OCI-LY1 (cell line): ENCODE data around the gene SYNE2.

Source experiments
- H2AFZ ChIP-seq: fragments of 200-600 bp; sonication (generic), shearing (Covaris generic); 2 replicates; pipeline ENCODE4 v1.6.0; 2014; ENCODE audit warnings: antibody characterized with exemption, mild to moderate bottlenecking, low read length
- H3F3A ChIP-seq: fragments of 200-600 bp; sonication (generic), shearing (Covaris generic); 2 replicates; pipeline ENCODE4 v1.6.0; 2014; ENCODE audit warnings: mild to moderate bottlenecking, antibody characterized with exemption, low read length, moderate library complexity; ENCODE audit not compliant: insufficient read depth
- H3K27ac ChIP-seq: fragments of 200-600 bp; sonication (generic); 2 replicates; pipeline ENCODE4 v1.5.1; 2014; ENCODE audit warnings: low read length, mixed run types, mild to moderate bottlenecking, low read depth; ENCODE audit not compliant: poor library complexity, severe bottlenecking
- H3K27me3 ChIP-seq: fragments of 200-600 bp; sonication (generic); 2 replicates; pipeline ENCODE4 v1.6.0; 2014; ENCODE audit warnings: antibody characterized with exemption, mild to moderate bottlenecking, low read length, moderate library complexity; ENCODE audit not compliant: insufficient read depth
- H3K36me3 ChIP-seq: fragments of 200-600 bp; sonication (generic); 2 replicates; pipeline ENCODE4 v1.6.1; 2014; ENCODE audit warnings: mild to moderate bottlenecking, antibody characterized with exemption, low read length, moderate library complexity, mixed read lengths; ENCODE audit not compliant: insufficient read depth
- H3K4me1 ChIP-seq: fragments of 200-600 bp; sonication (generic); 2 replicates; pipeline ENCODE4 v1.5.1; 2014; ENCODE audit warnings: mild to moderate bottlenecking, low read length, moderate library complexity; ENCODE audit not compliant: insufficient read depth, severe bottlenecking
- H3K4me2 ChIP-seq: fragments of 200-600 bp; sonication (generic), shearing (Covaris generic); 2 replicates; pipeline ENCODE4 v1.6.1; 2014; ENCODE audit warnings: low read length
- H3K4me3 ChIP-seq: fragments of 200-600 bp; sonication (generic); 2 replicates; pipeline ENCODE4 v1.5.1; 2014; ENCODE audit warnings: low read length, low read depth, mild to moderate bottlenecking, mixed read lengths; ENCODE audit not compliant: poor library complexity, severe bottlenecking
- H3K79me2 ChIP-seq: fragments of 200-600 bp; shearing (Covaris generic); 2 replicates; pipeline ENCODE4 v1.6.1; 2016; ENCODE audit warnings: mixed run types, low read length, mixed read lengths; ENCODE audit not compliant: insufficient read depth
- H3K9ac ChIP-seq: fragments of 200-600 bp; sonication (generic), shearing (Covaris generic); 2 replicates; pipeline ENCODE4 v1.6.1; 2014; ENCODE audit warnings: mild to moderate bottlenecking, low read length, mixed read lengths
- H3K9me2 ChIP-seq: fragments of 200-600 bp; sonication (generic), shearing (Covaris generic); 2 replicates; pipeline ENCODE4 v1.6.1; 2014; ENCODE audit warnings: low read depth, mild to moderate bottlenecking, low read length, mixed read lengths
- H3K9me3 ChIP-seq: fragments of 200-600 bp; shearing (Covaris generic); 2 replicates; pipeline ENCODE4 v1.6.1; 2014; ENCODE audit warnings: low read length, mixed read lengths
- H4K20me1 ChIP-seq: fragments of 200-600 bp; sonication (generic), shearing (Covaris generic); 2 replicates; pipeline ENCODE4 v1.6.0; 2016; ENCODE audit warnings: mild to moderate bottlenecking, low read length; ENCODE audit not compliant: insufficient read depth
- EZH2 ChIP-seq: fragments of 200-600 bp; sonication (generic), shearing (Covaris generic); IDR thresholded peaks from 2 replicates; pipeline ENCODE4 v1.8.0; 2017; ENCODE audit warnings: borderline replicate concordance, mixed run types, mild to moderate bottlenecking, antibody characterized with exemption, low read length, moderate library complexity, mixed read lengths
- TF ChIP-seq, protein P1 (sequence below): fragments of 200-600 bp; sonication (generic), shearing (Covaris generic); IDR thresholded peaks from 2 replicates; pipeline ENCODE4 v1.5.1; 2017; ENCODE audit warnings: mild to moderate bottlenecking, antibody characterized with exemption, low read length, moderate library complexity, mixed read lengths

Gene SYNE2

DNA sequence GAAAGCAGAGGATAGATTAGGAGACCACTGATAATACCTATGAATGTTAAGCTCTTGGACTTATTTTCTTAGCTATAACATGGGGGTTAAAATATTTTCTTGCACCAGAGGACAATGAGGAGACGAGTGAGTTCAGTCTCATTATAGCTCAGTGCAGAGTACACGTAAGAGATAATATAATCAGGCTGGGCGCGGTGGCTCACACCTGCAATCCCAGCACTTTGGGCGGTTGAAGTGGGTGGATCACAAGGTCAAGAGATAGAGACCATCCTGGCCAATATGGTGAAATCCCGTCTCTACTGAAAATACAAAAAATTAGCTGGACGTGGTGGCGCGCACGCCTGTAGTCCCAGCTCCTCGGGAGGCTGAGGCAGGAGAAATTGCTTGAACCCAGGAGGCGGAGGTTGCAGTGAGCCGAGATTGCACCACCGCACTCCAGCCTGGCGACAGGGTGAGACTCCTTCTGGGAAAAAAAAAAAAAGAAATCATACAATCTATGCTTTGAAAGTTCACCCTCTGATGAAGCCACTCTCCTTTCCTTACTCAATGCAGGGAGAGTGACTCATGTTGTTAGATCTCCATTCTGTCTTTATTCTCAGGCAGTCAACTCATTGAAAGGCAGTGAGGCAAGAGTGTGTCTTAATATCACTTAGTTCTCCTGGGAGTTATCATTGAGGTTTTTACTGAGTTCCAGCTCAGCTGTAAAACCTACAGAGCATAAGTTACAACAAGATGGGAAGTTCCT is 134.2 kb downstream of the SYNE2 start:
- Histone ChIP-seq H3K79me2 (no peaks in the 10 kb centered on the region), H3K4me2 (no peak overlapping the region), H3K36me3 (peaks cover 77% of the 10 kb centered on the region), H2AFZ (no peak overlapping the region), H3K9ac (no peak overlapping the region), H4K20me1 (no peaks in the 10 kb centered on the region), H3K4me1 (no peaks in the 10 kb centered on the region), H3K9me2 (no peaks in the 10 kb centered on the region), H3K27ac (no peak overlapping the region), H3K4me3 (no peak overlapping the region), H3F3A (no peaks in the 10 kb centered on the region), H3K27me3 (no peaks in the 10 kb centered on the region), H3K9me3 (no peaks in the 10 kb centered on the region)
- TF ChIP-seq, protein P1, sequence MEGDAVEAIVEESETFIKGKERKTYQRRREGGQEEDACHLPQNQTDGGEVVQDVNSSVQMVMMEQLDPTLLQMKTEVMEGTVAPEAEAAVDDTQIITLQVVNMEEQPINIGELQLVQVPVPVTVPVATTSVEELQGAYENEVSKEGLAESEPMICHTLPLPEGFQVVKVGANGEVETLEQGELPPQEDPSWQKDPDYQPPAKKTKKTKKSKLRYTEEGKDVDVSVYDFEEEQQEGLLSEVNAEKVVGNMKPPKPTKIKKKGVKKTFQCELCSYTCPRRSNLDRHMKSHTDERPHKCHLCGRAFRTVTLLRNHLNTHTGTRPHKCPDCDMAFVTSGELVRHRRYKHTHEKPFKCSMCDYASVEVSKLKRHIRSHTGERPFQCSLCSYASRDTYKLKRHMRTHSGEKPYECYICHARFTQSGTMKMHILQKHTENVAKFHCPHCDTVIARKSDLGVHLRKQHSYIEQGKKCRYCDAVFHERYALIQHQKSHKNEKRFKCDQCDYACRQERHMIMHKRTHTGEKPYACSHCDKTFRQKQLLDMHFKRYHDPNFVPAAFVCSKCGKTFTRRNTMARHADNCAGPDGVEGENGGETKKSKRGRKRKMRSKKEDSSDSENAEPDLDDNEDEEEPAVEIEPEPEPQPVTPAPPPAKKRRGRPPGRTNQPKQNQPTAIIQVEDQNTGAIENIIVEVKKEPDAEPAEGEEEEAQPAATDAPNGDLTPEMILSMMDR, result no peak
- TF ChIP-seq EZH2, result no peak

DNA sequence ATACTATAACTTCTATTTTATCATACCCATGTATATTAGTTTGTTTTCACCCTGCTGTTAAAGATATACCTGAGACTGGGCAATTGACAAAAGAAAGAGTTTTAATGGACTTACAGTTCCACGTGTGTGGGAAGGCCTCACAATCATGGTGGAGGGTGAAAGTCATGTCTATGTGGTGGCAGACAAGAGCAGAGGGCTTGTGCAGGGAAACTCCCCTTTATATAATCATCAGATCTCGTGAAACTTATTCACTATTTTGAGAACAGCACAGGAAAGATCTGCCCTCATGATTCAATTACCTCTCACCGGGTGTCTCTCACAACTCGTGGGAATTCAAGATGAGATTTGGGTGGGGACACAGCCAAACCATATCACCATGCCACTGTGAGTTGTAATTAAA is 135.8 kb downstream of the SYNE2 start:
- no peaks in the 10 kb centered on the region for H3K27me3 ChIP-seq
- H3K27ac ChIP-seq, result no peak overlapping the region
- no peak overlapping the region for H3K4me2 ChIP-seq
- H4K20me1 ChIP-seq, result no peaks in the 10 kb centered on the region
- H3K9me3 ChIP-seq, result no peaks in the 10 kb centered on the region
- TF ChIP-seq EZH2, result no peak
- TF ChIP-seq, protein P1, result no peak
- H3F3A ChIP-seq, result no peaks in the 10 kb centered on the region
- peaks cover 76% of the 10 kb centered on the region for H3K36me3 ChIP-seq
- no peak overlapping the region for H3K9ac ChIP-seq
- no peak overlapping the region for H3K4me3 ChIP-seq
- no peaks in the 10 kb centered on the region for H3K79me2 ChIP-seq
- no peaks in the 10 kb centered on the region for H3K4me1 ChIP-seq
- H2AFZ ChIP-seq, result no peak overlapping the region
- H3K9me2 ChIP-seq, result no peaks in the 10 kb centered on the region

DNA sequence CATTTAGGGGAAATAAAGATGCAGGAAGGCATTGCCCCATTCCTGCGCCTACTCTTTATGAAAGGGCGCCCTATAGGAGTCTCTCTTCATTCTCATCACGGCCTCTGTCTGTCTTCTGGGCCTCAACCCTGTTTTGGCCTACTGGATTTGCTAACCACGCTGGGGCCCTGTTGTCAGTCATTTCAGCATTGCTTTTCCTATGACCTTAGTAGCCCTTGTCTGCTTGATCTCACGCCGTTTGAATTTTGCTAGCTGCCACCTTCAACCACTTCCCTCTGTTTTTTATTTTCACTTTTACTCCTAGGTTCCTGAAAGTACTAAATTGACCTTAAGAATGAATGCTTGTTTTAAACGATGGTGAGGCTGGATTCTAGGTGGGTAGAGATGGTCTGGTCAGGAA is 139.0 kb downstream of the SYNE2 start:
- Histone ChIP-seq H3K9me3 (no peaks in the 10 kb centered on the region), H3K27ac (no peak overlapping the region), H3K9ac (no peak overlapping the region), H3K27me3 (no peaks in the 10 kb centered on the region), H3K9me2 (no peaks in the 10 kb centered on the region), H3K36me3 (peaks cover 84% of the 10 kb centered on the region), H3K4me2 (no peak overlapping the region), H3F3A (no peaks in the 10 kb centered on the region), H3K4me1 (no peaks in the 10 kb centered on the region), H4K20me1 (no peaks in the 10 kb centered on the region), H3K79me2 (no peaks in the 10 kb centered on the region), H3K4me3 (no peak overlapping the region), H2AFZ (no peak overlapping the region)
- TF ChIP-seq, protein P1, result no peak
- no peak for TF ChIP-seq EZH2
